ENCODE measurements around the gene CNGA3.

GRCh38 chr2:98445177-98445682 lies 99.0 kb downstream of the CNGA3 start:
- no peak for TF ChIP-seq POLR2A (IDR thresholded peaks at IDR 0.05)
- TF ChIP-seq CTCF (IDR thresholded peaks at IDR 0.05), result no peak
- no peak for TF ChIP-seq POLR2AphosphoS5 (IDR thresholded peaks at IDR 0.05)

Data from prostate gland (tissue), 2 donors.